Uterus (tissue), 4 donors: ENCODE data around the gene MRPL14. TPM values are rescaled to one million over a fixed set of nuclear protein-coding genes. Genes with fewer than 3 reads are reported as not detected.

Experiments used
- DNase-seq, 2 donors: peaks; one replicate each; pipeline ENCODE4 v3.0.0-alpha.2; 2019 to 2020
- H3K27ac ChIP-seq, 2 donors: fragments of 200-600 bp; sonication (generic); 1 replicate in 1 of 2; 2 replicates in 1 of 2; pipeline ENCODE4 v1.5.1; 2016 to 2018
- H3K27me3 ChIP-seq, 2 donors: fragments of 200-600 bp; sonication (generic); one replicate each; pipeline ENCODE4 v1.5.1; 2018 to 2019; ENCODE audit warnings: control low read depth in 1 of 2
- H3K36me3 ChIP-seq, 2 donors: fragments of 200-600 bp; sonication (generic); one replicate each; pipeline ENCODE4 v1.5.1; 2019; ENCODE audit warnings: control low read depth in 1 of 2
- H3K4me1 ChIP-seq, 2 donors: fragments of 200-600 bp; sonication (generic); one replicate each; pipeline ENCODE4 v1.5.1; 2018 to 2019; ENCODE audit warnings: control low read depth in 1 of 2
- H3K4me3 ChIP-seq, 2 donors: fragments of 200-600 bp; sonication (generic); 1 replicate in 1 of 2; 2 replicates in 1 of 2; pipeline ENCODE4 v1.5.1; 2018 to 2019; ENCODE audit warnings: mild to moderate bottlenecking in 1 of 2
- H3K9me3 ChIP-seq, 2 donors: fragments of 200-600 bp; sonication (generic); one replicate each; pipeline ENCODE4 v1.5.1; 2019; ENCODE audit warnings: control low read depth in 1 of 2
- POLR2A ChIP-seq, 2 donors: fragments of 450-650 bp; IDR thresholded peaks; one replicate each; pipeline ENCODE4 v1.6.1; 2016; ENCODE audit warnings: antibody characterized with exemption in 2 of 2, mild to moderate bottlenecking in 1 of 2, moderate library complexity in 1 of 2
- intact Hi-C: fragments of 100-400 bp; cut with DNase I; formaldehyde crosslinking; loops from one replicate; pipeline ENCODE4 v1.15.1; 2023; ENCODE audit warnings: low total_unique reads
- total RNA-seq, 4 donors: library from RNA; depleted of rRNA in 3 of 4; stranded (reverse); fragments of >200 nt in 3 of 4; gene quantifications; one replicate each; pipeline versions ENCODE4 v1.1.0 to v1.2.4, GENCODE V29; 2014 to 2023
- TF ChIP-seq, protein P1 (sequence below), 4 experiments: fragments of 200-600 bp in 2 of 4; fragments of 450-650 bp in 2 of 4; sonication (generic) in 2 of 4; IDR thresholded peaks; one replicate each; pipeline ENCODE4 v1.5.1; 2016 to 2019; ENCODE audit warnings: antibody characterized with exemption in 4 of 4, mild to moderate bottlenecking in 2 of 4, moderate library complexity in 1 of 4
- donor health status: DM: yes; HTN: yes; CAD: no.

Gene MRPL14
- total RNA-seq, 4 donors from 2014 or later = 19.5 to 39.1 (median 33.6) TPM

GRCh38 chr6:44105146-44105545, 22.1 kb downstream of the MRPL14 start:
- intact Hi-C loops = no loop called here

GRCh38 chr6:44104481-44105021, 22.7 kb downstream of the MRPL14 start:
- TF ChIP-seq, protein P1, sequence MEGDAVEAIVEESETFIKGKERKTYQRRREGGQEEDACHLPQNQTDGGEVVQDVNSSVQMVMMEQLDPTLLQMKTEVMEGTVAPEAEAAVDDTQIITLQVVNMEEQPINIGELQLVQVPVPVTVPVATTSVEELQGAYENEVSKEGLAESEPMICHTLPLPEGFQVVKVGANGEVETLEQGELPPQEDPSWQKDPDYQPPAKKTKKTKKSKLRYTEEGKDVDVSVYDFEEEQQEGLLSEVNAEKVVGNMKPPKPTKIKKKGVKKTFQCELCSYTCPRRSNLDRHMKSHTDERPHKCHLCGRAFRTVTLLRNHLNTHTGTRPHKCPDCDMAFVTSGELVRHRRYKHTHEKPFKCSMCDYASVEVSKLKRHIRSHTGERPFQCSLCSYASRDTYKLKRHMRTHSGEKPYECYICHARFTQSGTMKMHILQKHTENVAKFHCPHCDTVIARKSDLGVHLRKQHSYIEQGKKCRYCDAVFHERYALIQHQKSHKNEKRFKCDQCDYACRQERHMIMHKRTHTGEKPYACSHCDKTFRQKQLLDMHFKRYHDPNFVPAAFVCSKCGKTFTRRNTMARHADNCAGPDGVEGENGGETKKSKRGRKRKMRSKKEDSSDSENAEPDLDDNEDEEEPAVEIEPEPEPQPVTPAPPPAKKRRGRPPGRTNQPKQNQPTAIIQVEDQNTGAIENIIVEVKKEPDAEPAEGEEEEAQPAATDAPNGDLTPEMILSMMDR (IDR thresholded peaks at IDR 0.05) = no peak
- TF ChIP-seq POLR2A (IDR thresholded peaks at IDR 0.05) = no peak
- Histone ChIP-seq H3K4me3 (no peak overlapping the region), H3K27ac (peak overlapping the region in 1 of 2 donors; percentile 32), H3K36me3 (no peaks in the 10 kb centered on the region), H3K9me3 (no peaks in the 10 kb centered on the region), H3K27me3 (no peaks in the 10 kb centered on the region), H3K4me1 (no peaks in the 10 kb centered on the region)
- intact Hi-C loops = no loop called here
- DNase-seq = peak in 1 of 2 donors; percentile 68

More at GRCh38 chr6:44105146-44105545, 22.1 kb downstream of the MRPL14 start:
- no peaks in the 10 kb centered on the region for H3K36me3 ChIP-seq
- H3K9me3 ChIP-seq = no peaks in the 10 kb centered on the region
- DNase-seq = peak in 1 of 2 donors; percentile 31
- peak overlapping the region in 1 of 2 donors; percentile 32 for H3K27ac ChIP-seq
- H3K4me3 ChIP-seq = no peak overlapping the region
- H3K27me3 ChIP-seq = no peaks in the 10 kb centered on the region
- no peaks in the 10 kb centered on the region for H3K4me1 ChIP-seq
- TF ChIP-seq, protein P1 (IDR thresholded peaks at IDR 0.05) = no peak
- no peak for TF ChIP-seq POLR2A (IDR thresholded peaks at IDR 0.05)

- Histone ChIP-seq H3K4me3 (no peak overlapping the region), H3K4me1 (no peaks in the 10 kb centered on the region), H3K36me3 (no peaks in the 10 kb centered on the region), H3K27ac (no peak overlapping the region), H3K27me3 (no peaks in the 10 kb centered on the region), H3K9me3 (no peaks in the 10 kb centered on the region)
- intact Hi-C loops = no loop called here
- TF ChIP-seq, protein P1 (IDR thresholded peaks at IDR 0.05) = no peak
- no peak for DNase-seq
These were observed 24.7 kb downstream of the MRPL14 start for GRCh38 chr6:44102527-44102926.

DNA sequence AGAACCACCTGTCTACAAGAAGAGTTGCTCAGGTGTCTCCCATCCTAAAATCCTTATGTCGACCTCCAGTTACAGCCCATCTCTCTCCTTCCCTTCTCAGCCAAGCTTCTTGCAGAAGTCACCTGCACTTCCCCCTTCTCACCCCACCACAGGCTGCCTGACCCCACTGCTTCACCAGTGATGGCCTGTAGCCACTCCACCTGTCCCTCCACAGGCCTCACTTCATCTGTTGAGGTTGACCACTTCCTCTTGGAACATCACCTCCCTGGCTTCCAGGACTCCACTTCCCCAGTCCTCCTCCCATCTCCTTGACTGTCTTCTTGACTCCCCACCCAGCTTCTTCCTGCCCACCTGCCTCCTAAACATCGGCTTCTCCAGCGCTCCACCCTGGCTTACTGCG, 25.4 kb downstream of the MRPL14 start:
- H3K27me3 ChIP-seq = no peaks in the 10 kb centered on the region
- intact Hi-C loops = no loop called here
- no peaks in the 10 kb centered on the region for H3K9me3 ChIP-seq
- no peak overlapping the region for H3K4me3 ChIP-seq
- DNase-seq = no peak
- TF ChIP-seq, protein P1 (IDR thresholded peaks at IDR 0.05) = no peak
- no peak for TF ChIP-seq POLR2A (IDR thresholded peaks at IDR 0.05)
- H3K27ac ChIP-seq = no peak overlapping the region
- H3K36me3 ChIP-seq = no peaks in the 10 kb centered on the region
- no peaks in the 10 kb centered on the region for H3K4me1 ChIP-seq

- intact Hi-C loops = no loop called here
- no peaks in the 10 kb centered on the region for H3K4me1 ChIP-seq
These were observed 27.1 kb downstream of the MRPL14 start for GRCh38 chr6:44100088-44100550.

More at GRCh38 chr6:44100088-44100550, 27.1 kb downstream of the MRPL14 start:
- Histone ChIP-seq H3K36me3 (no peaks in the 10 kb centered on the region), H3K27ac (no peak overlapping the region), H3K9me3 (no peaks in the 10 kb centered on the region), H3K4me3 (no peak overlapping the region), H3K27me3 (no peaks in the 10 kb centered on the region)
- TF ChIP-seq POLR2A (IDR thresholded peaks at IDR 0.05) = no peak
- TF ChIP-seq, protein P1 (IDR thresholded peaks at IDR 0.05) = peak in 2 of 4 experiments; percentile 16 to 18
- DNase-seq = no peak
